ENCODE data around the gene GMEB2. TPM values are rescaled to one million over a fixed set of nuclear protein-coding genes. Genes with fewer than 3 reads are reported as not detected.

The GMEB2 gene
- total and polyA plus RNA-seq, 10 of the 15 experiments (the other 5 are each of a cell fraction or from before 2014, with no cell fraction given) = 0.08 to 15.1 (median 6.9) TPM

- TF ChIP-seq SRF (IDR thresholded peaks at IDR 0.05; ENCODE audit: low read depth in 2 of 2, low read length in 2 of 2) (no peak), ZZZ3 (IDR thresholded peaks at IDR 0.05; ENCODE audit: control insufficient read depth, insufficient read length, low read depth) (no peak), ZBTB40 (IDR thresholded peaks at IDR 0.05; ENCODE audit: borderline replicate concordance) (no peak), CREB1 (IDR thresholded peaks at IDR 0.05; ENCODE audit: low read depth) (peak; percentile 44; the same call in 1 of the 2 replicates), NR2C1 (IDR thresholded peaks at IDR 0.05) (no peak), BHLHE40 (IDR thresholded peaks at IDR 0.05; ENCODE audit: borderline replicate concordance in 1 of 2, low read depth in 2 of 2, low read length in 1 of 2) (peak; percentile 71 to 91; a peak in 3 of 4 replicates), SIX5 (IDR thresholded peaks at IDR 0.05; ENCODE audit: low read depth, low read length, severe bottlenecking) (no peak), E4F1 (IDR thresholded peaks at IDR 0.05; ENCODE audit: borderline replicate concordance, partially characterized antibody) (no peak), IKZF1 (conservative IDR thresholded peaks at IDR 0.05) (peak; percentile 60), POLR2AphosphoS2 (IDR thresholded peaks at IDR 0.05; ENCODE audit: low read depth, low read length) (no peak), IRF4 (IDR thresholded peaks at IDR 0.05; ENCODE audit: low read depth, low read length) (no peak), BCLAF1 (IDR thresholded peaks at IDR 0.05) (no peak), ZNF622 (IDR thresholded peaks at IDR 0.05) (no peak), ZNF384 (IDR thresholded peaks at IDR 0.05; ENCODE audit: borderline replicate concordance, low read depth, low read length) (no peak)
- TF ChIP-seq, protein P1, sequence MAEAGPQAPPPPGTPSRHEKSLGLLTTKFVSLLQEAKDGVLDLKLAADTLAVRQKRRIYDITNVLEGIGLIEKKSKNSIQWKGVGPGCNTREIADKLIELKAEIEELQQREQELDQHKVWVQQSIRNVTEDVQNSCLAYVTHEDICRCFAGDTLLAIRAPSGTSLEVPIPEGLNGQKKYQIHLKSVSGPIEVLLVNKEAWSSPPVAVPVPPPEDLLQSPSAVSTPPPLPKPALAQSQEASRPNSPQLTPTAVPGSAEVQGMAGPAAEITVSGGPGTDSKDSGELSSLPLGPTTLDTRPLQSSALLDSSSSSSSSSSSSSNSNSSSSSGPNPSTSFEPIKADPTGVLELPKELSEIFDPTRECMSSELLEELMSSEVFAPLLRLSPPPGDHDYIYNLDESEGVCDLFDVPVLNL (IDR thresholded peaks at IDR 0.05; ENCODE audit: low read depth, low read length) = no peak
Observed at GRCh38 chr20:63641792-63642523, 15.1 kb upstream of the GMEB2 start (continued).
